ENCODE results near the gene HOXB6. TPM values are rescaled to one million over a fixed set of nuclear protein-coding genes. Genes with fewer than 3 reads are reported as not detected.

Gene HOXB6
- 4.7 to 7.8 TPM (median 7.0 TPM) in 5 replicates for total RNA-seq (2022; extraction: Qiagen RNA extraction; ENCODE audit: low read depth)

GRCh38 chr17:48604770-48605329, at the start of gene HOXB6:
Gene HOXB6 (minus strand): TSS chr17:48604986. CDS start chr17:48598150, 6,836 bp downstream.

GRCh38 chr17:48626245-48627117, 21.7 kb upstream of the HOXB6 start, which contains the start of gene HOXB9:
Gene HOXB9 (minus strand): TSS chr17:48626358. CDS start chr17:48626269, 89 bp downstream.

GRCh38 chr17:48615047-48615962, 10.5 kb upstream of the HOXB6 start, which contains the start of gene HOXB8:
Gene HOXB8 (minus strand): TSS chr17:48615292. CDS start chr17:48614704, 588 bp downstream.

GRCh38 chr17:48610282-48611211, 5.8 kb upstream of the HOXB6 start, which contains the start of gene HOXB7:
Gene HOXB7 (minus strand): TSS chr17:48611017. CDS start chr17:48610918, 99 bp downstream.

GRCh38 chr17:48593126-48593829, 11.5 kb downstream of the HOXB6 start, which contains the start of gene HOXB5:
Gene HOXB5 (minus strand): TSS chr17:48593779. CDS start chr17:48593682, 97 bp downstream.

GRCh38 chr17:48589831-48590606, 14.8 kb downstream of the HOXB6 start, which contains the start of gene HOXB3:
Gene HOXB3 (minus strand): TSS chr17:48590241. CDS start chr17:48552474, 37,767 bp downstream.

GRCh38 chr17:48577946-48578615, 26.7 kb downstream of the HOXB6 start, which contains the start of gene HOXB4:
Gene HOXB4 (minus strand): TSS chr17:48578350. CDS start chr17:48578319, 31 bp downstream.

Other genes starting within 250 kb of the HOXB6 start
- 0.08 to 0.14 TPM in 2 of 5 replicates, not detected in the others for gene SKAP1, start 174.8 kb downstream of the HOXB6 start, total RNA-seq (2022; extraction: Qiagen RNA extraction; ENCODE audit: low read depth)
- not detected in 5 replicates for gene HOXB1, start 74.0 kb downstream of the HOXB6 start, total RNA-seq (2022; extraction: Qiagen RNA extraction; ENCODE audit: low read depth)
- 0.43 to 0.74 TPM (median 0.70 TPM) in 5 replicates for gene HOXB2, start 59.9 kb downstream of the HOXB6 start, total RNA-seq (2022; extraction: Qiagen RNA extraction; ENCODE audit: low read depth)
- gene HOXB4, start 26.6 kb downstream of the HOXB6 start, total RNA-seq (2022; extraction: Qiagen RNA extraction; ENCODE audit: low read depth), result 0.08 to 0.18 TPM (median 0.16 TPM) in 5 replicates
- gene HOXB3, start 14.7 kb downstream of the HOXB6 start, total RNA-seq (2022; extraction: Qiagen RNA extraction; ENCODE audit: low read depth), result 4.6 to 5.8 TPM (median 5.5 TPM) in 5 replicates
- 1.2 to 3.3 TPM (median 2.4 TPM) in 5 replicates for gene HOXB5, start 11.2 kb downstream of the HOXB6 start, total RNA-seq (2022; extraction: Qiagen RNA extraction; ENCODE audit: low read depth)
- gene HOXB7, start 6.0 kb upstream of the HOXB6 start, total RNA-seq (2022; extraction: Qiagen RNA extraction; ENCODE audit: low read depth), result 27.0 to 35.8 TPM (median 31.6 TPM) in 5 replicates
- gene HOXB8, start 10.3 kb upstream of the HOXB6 start, total RNA-seq (2022; extraction: Qiagen RNA extraction; ENCODE audit: low read depth), result 6.1 to 9.0 TPM (median 7.9 TPM) in 5 replicates
- gene HOXB9, start 21.4 kb upstream of the HOXB6 start, total RNA-seq (2022; extraction: Qiagen RNA extraction; ENCODE audit: low read depth), result 8.1 to 10.1 TPM (median 8.4 TPM) in 5 replicates
- not detected in 5 replicates for gene PRAC1, start 117.5 kb upstream of the HOXB6 start, total RNA-seq (2022; extraction: Qiagen RNA extraction; ENCODE audit: low read depth)
- not detected in 5 replicates for gene PRAC2, start 118.2 kb upstream of the HOXB6 start, total RNA-seq (2022; extraction: Qiagen RNA extraction; ENCODE audit: low read depth)
- gene HOXB13, start 123.8 kb upstream of the HOXB6 start, total RNA-seq (2022; extraction: Qiagen RNA extraction; ENCODE audit: low read depth), result 1.7 to 2.7 TPM (median 2.3 TPM) in 5 replicates
- gene TTLL6, start 212.2 kb upstream of the HOXB6 start, total RNA-seq (2022; extraction: Qiagen RNA extraction; ENCODE audit: low read depth), result 0.50 to 0.60 TPM (median 0.56 TPM) in 5 replicates
- gene CALCOCO2, start 226.0 kb upstream of the HOXB6 start, total RNA-seq (2022; extraction: Qiagen RNA extraction; ENCODE audit: low read depth), result 64.9 to 77.4 TPM (median 68.9 TPM) in 5 replicates

Data from A549 treated with DMSO at 1 μM for 4 hours (cell line).